H1 (cell line): ENCODE results near the gene FGD4. TPM values are rescaled to one million over a fixed set of nuclear protein-coding genes. Genes with fewer than 3 reads are reported as not detected.

Experiments
- CTCF ChIA-PET: fragments of 300-600 bp; sonication (Branson Sonifier 250); formaldehyde crosslinking; loops from one replicate; lab custom pipeline; 2021; ENCODE audit not compliant: partially characterized antibody; lab: Charles Lee
- POLR2A ChIA-PET: fragments of 300-600 bp; sonication (Branson Sonifier 250); formaldehyde crosslinking; loops from one replicate; lab custom pipeline; 2021; ENCODE audit warnings: inconsistent platforms; ENCODE audit not compliant: partially characterized antibody; lab: Charles Lee
- DNase-seq, 2 experiments: peaks; one replicate each; pipeline versions ENCODE4 v3.0.0 to v3.0.0-alpha.2; 2010 to 2022; ENCODE audit warnings: low spot score in 2 of 2, low read depth in 1 of 2, mixed read lengths in 1 of 2
- FAIRE-seq: peaks from 2 replicates; lab custom pipeline; 2011; peaks lifted over from hg19 to GRCh38; lab: Jason Lieb, UNC
- H2AFZ ChIP-seq: 2 replicates; pipeline ENCODE4 v1.8.1; 2012; ENCODE audit warnings: low read length, inconsistent platforms
- H2AK5ac ChIP-seq: 2 replicates; pipeline ENCODE4 v1.6.1; 2013; ENCODE audit warnings: low read depth, low read length
- H2BK120ac ChIP-seq: replicated peaks from 2 replicates; pipeline ENCODE3; 2013; ENCODE audit warnings: low read depth, low read length, inconsistent platforms
- H2BK12ac ChIP-seq: 2 replicates; pipeline ENCODE4 v1.6.1; 2013; ENCODE audit warnings: low read depth, low read length
- H2BK15ac ChIP-seq: 2 replicates; pipeline ENCODE4 v1.6.1; 2013; ENCODE audit warnings: low read length
- H2BK20ac ChIP-seq: 2 replicates; pipeline ENCODE4 v1.6.1; 2013; ENCODE audit warnings: low read length
- H2BK5ac ChIP-seq: 2 replicates; pipeline ENCODE4 v1.6.1; 2013; ENCODE audit warnings: low read depth, low read length
- H3K14ac ChIP-seq: 2 replicates; pipeline ENCODE4 v1.6.1; 2013; ENCODE audit warnings: inconsistent platforms; ENCODE audit not compliant: insufficient read length
- H3K18ac ChIP-seq: 2 replicates; pipeline ENCODE4 v1.6.1; 2013; ENCODE audit warnings: low read length; ENCODE audit errors: extremely low read depth
- H3K23ac ChIP-seq: 2 replicates; pipeline ENCODE4 v1.6.1; 2013; ENCODE audit warnings: inconsistent platforms; ENCODE audit not compliant: insufficient read length
- H3K23me2 ChIP-seq: 2 replicates; pipeline ENCODE4 v1.6.1; 2013; ENCODE audit warnings: low read depth, low read length
- H3K27ac ChIP-seq: 2 replicates; pipeline ENCODE4 v1.6.1; 2011; ENCODE audit warnings: low read depth, low read length, inconsistent platforms
- H3K27me3 ChIP-seq, 4 experiments: replicated peaks in 1 of 4; 1 replicate in 1 of 4; 2 replicates in 3 of 4; pipeline versions ENCODE4 v1.6.1 to v1.8.1; 2011 to 2013; ENCODE audit warnings: low read length in 3 of 4, mild to moderate bottlenecking in 3 of 4, inconsistent platforms in 2 of 4, mixed read lengths in 2 of 4, moderate library complexity in 1 of 4; ENCODE audit not compliant: control insufficient read depth in 3 of 4, insufficient read depth in 3 of 4; ENCODE audit errors: extremely low read depth in 1 of 4
- H3K36me3 ChIP-seq, 4 experiments: 2 replicates each; pipeline versions ENCODE4 v1.6.1 to v1.8.1; 2011 to 2013; ENCODE audit warnings: mild to moderate bottlenecking in 4 of 4, low read length in 3 of 4, moderate library complexity in 2 of 4, control low read depth in 1 of 4, inconsistent platforms in 1 of 4; ENCODE audit not compliant: insufficient read depth in 4 of 4, control insufficient read depth in 2 of 4
- H3K4ac ChIP-seq: replicated peaks from 2 replicates; pipeline ENCODE3; 2013; ENCODE audit warnings: low read length, low read depth, mixed read lengths, inconsistent platforms; ENCODE audit not compliant: insufficient read length
- H3K4me1 ChIP-seq, 4 experiments: replicated peaks in 1 of 4; 1 replicate in 1 of 4; 2 replicates in 3 of 4; pipeline versions ENCODE4 v1.6.1 to v1.8.1; 2011 to 2013; ENCODE audit warnings: low read length in 3 of 4, inconsistent platforms in 2 of 4, mixed read lengths in 1 of 4; ENCODE audit not compliant: insufficient read depth in 4 of 4, control insufficient read depth in 3 of 4
- H3K4me2 ChIP-seq, 2 experiments: 2 replicates each; pipeline versions ENCODE4 v1.6.1 to v1.8.1; 2011 to 2013; ENCODE audit warnings: low read depth in 2 of 2, low read length in 2 of 2, control low read depth in 1 of 2, inconsistent platforms in 1 of 2, mild to moderate bottlenecking in 1 of 2; ENCODE audit not compliant: insufficient read depth in 1 of 2
- H3K4me3 ChIP-seq, 4 experiments: fragments of 200-600, 300-600 bp in 1 of 4; sonication (generic), shearing (Covaris generic), sonication (Bioruptor Twin) in 1 of 4; 2 replicates each; pipeline versions ENCODE4 v1.5.1 to v1.8.1; 2011 to 2016; ENCODE audit warnings: low read length in 4 of 4, low read depth in 3 of 4, control low read depth in 2 of 4, inconsistent platforms in 2 of 4, mild to moderate bottlenecking in 2 of 4, mixed read lengths in 1 of 4, moderate library complexity in 1 of 4; ENCODE audit not compliant: insufficient read depth in 2 of 4; ENCODE audit errors: extremely low read depth in 1 of 4
- H3K56ac ChIP-seq: replicated peaks from 2 replicates; pipeline ENCODE3; 2013; ENCODE audit warnings: low read depth, mild to moderate bottlenecking, mixed read lengths, low read length, inconsistent platforms; ENCODE audit not compliant: insufficient read length
- H3K79me1 ChIP-seq: 2 replicates; pipeline ENCODE4 v1.6.1; 2013; ENCODE audit warnings: low read depth, low read length, control low read depth
- H3K79me2 ChIP-seq, 2 experiments: 2 replicates each; pipeline versions ENCODE4 v1.6.1 to v1.8.1; 2012 to 2013; ENCODE audit warnings: low read length in 2 of 2, mild to moderate bottlenecking in 2 of 2, inconsistent platforms in 1 of 2; ENCODE audit not compliant: insufficient read depth in 2 of 2, control insufficient read depth in 1 of 2
- H3K9ac ChIP-seq, 4 experiments: replicated peaks in 1 of 4; 1 replicate in 1 of 4; 2 replicates in 3 of 4; pipeline versions ENCODE4 v1.6.1 to v1.8.1; 2011 to 2013; ENCODE audit warnings: low read depth in 3 of 4, low read length in 3 of 4, control low read depth in 2 of 4, mild to moderate bottlenecking in 2 of 4, moderate library complexity in 2 of 4, inconsistent platforms in 1 of 4; ENCODE audit errors: extremely low read depth in 1 of 4
- H3K9me3 ChIP-seq, 2 experiments: 2 replicates each; pipeline versions ENCODE4 v1.6.1 to v1.8.1; 2012 to 2013; ENCODE audit warnings: mild to moderate bottlenecking in 2 of 2, moderate library complexity in 2 of 2, control low read depth in 1 of 2, inconsistent platforms in 1 of 2, low read depth in 1 of 2, low read length in 1 of 2, mixed read lengths in 1 of 2; ENCODE audit not compliant: insufficient read depth in 2 of 2
- H4K20me1 ChIP-seq, 2 experiments: replicated peaks in 1 of 2; 2 replicates each; pipeline versions ENCODE3 to v1.8.1; 2011 to 2013; ENCODE audit warnings: inconsistent platforms in 2 of 2, low read length in 2 of 2, mild to moderate bottlenecking in 1 of 2; ENCODE audit not compliant: insufficient read depth in 2 of 2, control insufficient read depth in 1 of 2
- H4K5ac ChIP-seq: 2 replicates; pipeline ENCODE4 v1.6.1; 2013; ENCODE audit warnings: low read length, low read depth, mixed read lengths, inconsistent platforms; ENCODE audit not compliant: insufficient read length
- H4K8ac ChIP-seq: 2 replicates; pipeline ENCODE4 v1.8.0; 2013; ENCODE audit warnings: mild to moderate bottlenecking, moderate library complexity, low read length, inconsistent platforms; ENCODE audit not compliant: insufficient read depth; ENCODE audit errors: extremely low read depth
- H4K91ac ChIP-seq: replicated peaks from 2 replicates; pipeline ENCODE3; 2013; ENCODE audit warnings: low read length, mixed read lengths, inconsistent platforms; ENCODE audit not compliant: insufficient read length
- GABPA ChIP-seq: IDR thresholded peaks from 2 replicates; pipeline ENCODE4 v1.6.1; 2011; ENCODE audit warnings: mild to moderate bottlenecking, low read length, moderate library complexity, borderline replicate concordance; ENCODE audit not compliant: insufficient read depth
- RAD21 ChIP-seq, 2 experiments: IDR thresholded peaks in 1 of 2; conservative IDR thresholded peaks in 1 of 2; 2 replicates each; pipeline ENCODE4 v1.6.1; 2011; ENCODE audit warnings: low read depth in 2 of 2, low read length in 2 of 2, improper control_type of control experiment in 1 of 2, inconsistent platforms in 1 of 2, mild to moderate bottlenecking in 1 of 2, moderate library complexity in 1 of 2
- SP1 ChIP-seq: IDR thresholded peaks from 2 replicates; pipeline ENCODE4 v1.6.1; 2011; ENCODE audit warnings: low read depth, low read length
- YY1 ChIP-seq: IDR thresholded peaks from 2 replicates; pipeline ENCODE4 v1.6.1; 2011; ENCODE audit warnings: low read depth, mild to moderate bottlenecking, low read length
- WGBS, 2 experiments: shearing (Covaris generic) in 1 of 2; methylation state at CpG; one replicate each; pipeline versions ENCODE4 v1.1.6 to v1.1.7; 2013 to 2015; ENCODE audit warnings: low lambda C conversion rate in 2 of 2, mixed read lengths in 2 of 2, inconsistent platforms in 1 of 2, low coverage in 1 of 2, missing lambda C conversion rate in 1 of 2; ENCODE audit not compliant: insufficient replicate concordance in 2 of 2, insufficient coverage in 1 of 2, insufficient read length in 1 of 2; ENCODE audit errors: extremely low coverage in 1 of 2, missing lambda C conversion rate in 1 of 2; 5-methylcytosine and 5-hydroxymethylcytosine counted together
- polyA plus RNA-seq, 7 experiments: library from polyadenylated mRNA; depleted of rRNA in 3 of 7; stranded (reverse) in 5 of 7; unstranded in 2 of 7; fragments of >200 nt in 5 of 7; fragments of 200-250 nt in 2 of 7; gene quantifications; 1 replicate in 5 of 7; 2 replicates in 1 of 7; 4 replicates in 1 of 7; pipeline versions ENCODE4 v1.2.1 to v1.2.3, GENCODE V29; 2011 to 2013; ENCODE audit warnings: missing spikeins in 2 of 7, mixed read lengths in 2 of 7
- total RNA-seq: library from RNA; stranded (reverse); fragmentation: NEBNext Ultra II Directional; extraction: Animal tissue kit (Norgen Biotek cat#: 25700); gene quantifications from 2 replicates; pipeline ENCODE4 v1.2.1, GENCODE V29; 2021
- TF ChIP-seq, protein P1 (sequence below), 3 experiments: IDR thresholded peaks; 1 replicate in 2 of 3; 2 replicates in 1 of 3; pipeline versions ENCODE4 v1.5.1 to v1.6.1; 2011; ENCODE audit warnings: low read length in 3 of 3, mild to moderate bottlenecking in 3 of 3, inconsistent platforms in 2 of 3, low read depth in 1 of 3, moderate library complexity in 1 of 3; ENCODE audit not compliant: insufficient read depth in 1 of 3; ENCODE audit errors: control extremely low read depth in 1 of 3

FGD4 gene
- total and polyA plus RNA-seq, 2 of the 8 experiments (the other 6 are each of a cell fraction or from before 2014, with no cell fraction given) = 8.5 to 48.2 TPM

DNA sequence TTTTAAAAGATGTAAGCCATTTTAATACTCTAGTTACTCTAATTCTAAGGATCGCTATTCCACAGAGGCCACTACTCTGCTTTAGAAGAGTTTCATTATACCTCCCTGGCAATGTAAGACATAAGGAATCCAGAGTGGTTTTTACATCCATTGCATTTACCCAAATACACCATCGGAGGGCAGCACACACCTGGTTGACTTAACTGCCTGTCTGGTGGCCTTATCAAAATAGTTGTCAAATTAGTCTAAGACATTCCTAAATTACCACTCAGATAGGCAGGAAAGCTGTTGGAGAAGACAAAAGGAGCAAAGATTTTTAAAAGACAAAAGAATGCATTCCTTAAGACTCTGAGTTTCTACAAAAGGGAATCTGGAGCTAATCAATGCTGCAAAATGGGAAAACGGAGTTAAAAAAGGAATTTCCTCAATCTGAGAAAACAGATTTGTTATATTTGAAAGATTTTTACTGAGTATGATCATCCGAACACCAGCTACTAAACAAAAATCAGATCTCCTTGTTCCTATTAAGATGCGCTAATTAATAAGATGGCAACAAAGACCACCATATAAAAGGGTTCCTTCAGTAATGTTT, 33.8 kb upstream of the FGD4 start:
- CTCF ChIA-PET = interaction anchor here (0.6 to 4.8 kb wide), 27 partner anchors 10 to 856 kb away, joined by 3 to 39 read pairs (median 4); no protein-coding TSS in a partner anchor

More for the DNA sequence above, 33.8 kb upstream of the FGD4 start:
- H2AFZ ChIP-seq = no peak overlapping the region
- H2BK20ac ChIP-seq = no peak overlapping the region
- WGBS, 2 experiments = 47% methylated on average over 5 of the region's 5 CpGs; no CpG with 5 or more reads in 1 of the 2 experiments
- FAIRE-seq (peak; percentile 36), DNase-seq (peak in 1 of 2 experiments; percentile 29)
- H4K91ac ChIP-seq = no peak overlapping the region
- TF ChIP-seq RAD21 (IDR thresholded peaks at IDR 0.05 in 1 of 2, conservative IDR thresholded peaks at IDR 0.05 in 1 of 2; ENCODE audit: low read depth in 2 of 2, low read length in 2 of 2) (peak; percentile 95 to 98), GABPA (no peak), YY1 (peak; percentile 28; the same call in 1 of the 2 replicates), SP1 (0 out of 2 replicates have a peak, but pooled peaks have one; percentile 13)
- TF ChIP-seq, protein P1, sequence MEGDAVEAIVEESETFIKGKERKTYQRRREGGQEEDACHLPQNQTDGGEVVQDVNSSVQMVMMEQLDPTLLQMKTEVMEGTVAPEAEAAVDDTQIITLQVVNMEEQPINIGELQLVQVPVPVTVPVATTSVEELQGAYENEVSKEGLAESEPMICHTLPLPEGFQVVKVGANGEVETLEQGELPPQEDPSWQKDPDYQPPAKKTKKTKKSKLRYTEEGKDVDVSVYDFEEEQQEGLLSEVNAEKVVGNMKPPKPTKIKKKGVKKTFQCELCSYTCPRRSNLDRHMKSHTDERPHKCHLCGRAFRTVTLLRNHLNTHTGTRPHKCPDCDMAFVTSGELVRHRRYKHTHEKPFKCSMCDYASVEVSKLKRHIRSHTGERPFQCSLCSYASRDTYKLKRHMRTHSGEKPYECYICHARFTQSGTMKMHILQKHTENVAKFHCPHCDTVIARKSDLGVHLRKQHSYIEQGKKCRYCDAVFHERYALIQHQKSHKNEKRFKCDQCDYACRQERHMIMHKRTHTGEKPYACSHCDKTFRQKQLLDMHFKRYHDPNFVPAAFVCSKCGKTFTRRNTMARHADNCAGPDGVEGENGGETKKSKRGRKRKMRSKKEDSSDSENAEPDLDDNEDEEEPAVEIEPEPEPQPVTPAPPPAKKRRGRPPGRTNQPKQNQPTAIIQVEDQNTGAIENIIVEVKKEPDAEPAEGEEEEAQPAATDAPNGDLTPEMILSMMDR (IDR thresholded peaks at IDR 0.05; ENCODE audit: control extremely low read depth in 1 of 3, insufficient read depth in 1 of 3, low read depth in 1 of 3, low read length in 3 of 3) = peak in 2 of 3 experiments; percentile 78 to 84; a peak in 3 of 4 replicates
- no peak overlapping the region for H2BK5ac ChIP-seq
- H3K4me1 ChIP-seq = peaks cover 0 to 9% (median 6%) of the 10 kb centered on the region in 4 experiments; a peak in 4 of 7 replicates
- peak overlapping the region in 1 of 2 experiments; percentile 12; a peak in 1 of 4 replicates for H3K4me2 ChIP-seq
- no peak overlapping the region for H3K18ac ChIP-seq
- no peak overlapping the region for H3K23ac ChIP-seq
- no peak overlapping the region for H3K27ac ChIP-seq
- no peaks in the 10 kb centered on the region for H3K27me3 ChIP-seq
- no peak overlapping the region for H3K14ac ChIP-seq
- no peak overlapping the region for H3K9ac ChIP-seq
- H2BK12ac ChIP-seq = no peak overlapping the region
- no peaks in the 10 kb centered on the region for H3K79me1 ChIP-seq
- peak overlapping the region; percentile 83 for H4K5ac ChIP-seq
- H3K4ac ChIP-seq = no peak overlapping the region
- no peak overlapping the region for H2BK120ac ChIP-seq
- no peaks in the 10 kb centered on the region for H3K79me2 ChIP-seq
- no peak overlapping the region for H2BK15ac ChIP-seq
- no peaks in the 10 kb centered on the region for H3K9me3 ChIP-seq
- no peaks in the 10 kb centered on the region for H3K36me3 ChIP-seq
- POLR2A ChIA-PET = interaction anchor here (1.1 to 1.5 kb wide), 2 partner anchors 10 to 117 kb away, joined by 3 read pairs; no protein-coding TSS in a partner anchor
- peaks cover 2% of the 10 kb centered on the region; the same call in 1 of the 2 replicates for H3K23me2 ChIP-seq
- no peak overlapping the region for H3K56ac ChIP-seq
- no peak overlapping the region for H2AK5ac ChIP-seq
- no peaks in the 10 kb centered on the region for H4K20me1 ChIP-seq
- H4K8ac ChIP-seq = no peak overlapping the region
- no peak overlapping the region for H3K4me3 ChIP-seq
